Chondrocyte (in vitro differentiated cells): ENCODE results near the gene KCNAB1. TPM values are rescaled to one million over a fixed set of nuclear protein-coding genes. Genes with fewer than 3 reads are reported as not detected.
A peak's percentile ranks its signal among the peaks of the same experiment; 100 is the strongest.

Experiments used
- DNase-seq: peaks from one replicate; pipeline ENCODE4 v3.0.0; 2021; ENCODE audit warnings: mixed read lengths, low spot score
- H3K27ac Mint-ChIP-seq: one replicate; pipeline ENCODE4 v1.8.0; 2021; ENCODE audit warnings: mild to moderate bottlenecking, moderate library complexity, mixed read lengths; ENCODE audit not compliant: unreplicated experiment
- H3K27me3 Mint-ChIP-seq: 2 replicates; pipeline ENCODE4 v1.8.0; 2021; ENCODE audit warnings: low read depth, mixed read lengths
- H3K36me3 Mint-ChIP-seq: 2 replicates; pipeline ENCODE4 v1.8.0; 2021; ENCODE audit warnings: low read depth, mixed read lengths
- H3K4me1 Mint-ChIP-seq: 2 replicates; pipeline ENCODE4 v1.8.0; 2021; ENCODE audit warnings: low read depth, mild to moderate bottlenecking, mixed read lengths
- H3K4me3 Mint-ChIP-seq: one replicate; pipeline ENCODE4 v1.8.0; 2021; ENCODE audit warnings: mild to moderate bottlenecking, moderate library complexity, mixed read lengths; ENCODE audit not compliant: unreplicated experiment
- H3K9me3 Mint-ChIP-seq: 2 replicates; pipeline ENCODE4 v1.8.0; 2021; ENCODE audit warnings: low read depth, mixed read lengths
- total RNA-seq: library from RNA; stranded (reverse); gene quantifications from 3 replicates; pipeline ENCODE4 v1.2.1, GENCODE V29; 2021
- TF ChIP-seq, protein P1 (sequence below): fragments of 200-600 bp; sonication (generic); IDR thresholded peaks from 2 replicates; pipeline ENCODE4 v1.5.0; 2021; ENCODE audit warnings: antibody characterized with exemption, mild to moderate bottlenecking, moderate library complexity

The KCNAB1 gene
- total RNA-seq, 1 donor from 2014 or later: 3.4 TPM

DNA sequence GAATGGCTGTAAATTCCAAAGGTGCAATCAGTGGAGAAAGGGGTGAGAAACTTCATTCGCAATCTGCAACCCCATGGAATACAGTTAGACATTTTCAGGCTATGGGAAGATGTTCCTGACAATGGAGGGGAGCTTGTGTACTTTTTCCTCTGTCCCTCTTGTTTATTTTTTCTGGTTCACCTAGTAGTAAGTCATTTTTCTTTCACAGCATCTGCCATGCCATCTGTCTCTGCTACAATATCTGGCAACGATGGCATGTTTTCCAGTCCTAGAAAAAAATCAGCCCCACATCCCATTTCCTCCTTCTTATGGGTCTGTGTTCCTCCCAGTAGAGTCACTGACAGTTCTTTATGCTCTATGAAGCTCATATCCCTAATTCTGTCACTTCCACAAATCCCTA lies 358.5 kb downstream of the KCNAB1 start:
- Mint-ChIP-seq H3K4me3 (no peak overlapping the region), H3K27me3 (no peaks in the 10 kb centered on the region), H3K9me3 (no peaks in the 10 kb centered on the region), H3K4me1 (peaks cover 50% of the 10 kb centered on the region), H3K27ac (no peak overlapping the region), H3K36me3 (no peaks in the 10 kb centered on the region)
- DNase-seq: no peak
- TF ChIP-seq, protein P1, sequence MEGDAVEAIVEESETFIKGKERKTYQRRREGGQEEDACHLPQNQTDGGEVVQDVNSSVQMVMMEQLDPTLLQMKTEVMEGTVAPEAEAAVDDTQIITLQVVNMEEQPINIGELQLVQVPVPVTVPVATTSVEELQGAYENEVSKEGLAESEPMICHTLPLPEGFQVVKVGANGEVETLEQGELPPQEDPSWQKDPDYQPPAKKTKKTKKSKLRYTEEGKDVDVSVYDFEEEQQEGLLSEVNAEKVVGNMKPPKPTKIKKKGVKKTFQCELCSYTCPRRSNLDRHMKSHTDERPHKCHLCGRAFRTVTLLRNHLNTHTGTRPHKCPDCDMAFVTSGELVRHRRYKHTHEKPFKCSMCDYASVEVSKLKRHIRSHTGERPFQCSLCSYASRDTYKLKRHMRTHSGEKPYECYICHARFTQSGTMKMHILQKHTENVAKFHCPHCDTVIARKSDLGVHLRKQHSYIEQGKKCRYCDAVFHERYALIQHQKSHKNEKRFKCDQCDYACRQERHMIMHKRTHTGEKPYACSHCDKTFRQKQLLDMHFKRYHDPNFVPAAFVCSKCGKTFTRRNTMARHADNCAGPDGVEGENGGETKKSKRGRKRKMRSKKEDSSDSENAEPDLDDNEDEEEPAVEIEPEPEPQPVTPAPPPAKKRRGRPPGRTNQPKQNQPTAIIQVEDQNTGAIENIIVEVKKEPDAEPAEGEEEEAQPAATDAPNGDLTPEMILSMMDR: no peak

DNA sequence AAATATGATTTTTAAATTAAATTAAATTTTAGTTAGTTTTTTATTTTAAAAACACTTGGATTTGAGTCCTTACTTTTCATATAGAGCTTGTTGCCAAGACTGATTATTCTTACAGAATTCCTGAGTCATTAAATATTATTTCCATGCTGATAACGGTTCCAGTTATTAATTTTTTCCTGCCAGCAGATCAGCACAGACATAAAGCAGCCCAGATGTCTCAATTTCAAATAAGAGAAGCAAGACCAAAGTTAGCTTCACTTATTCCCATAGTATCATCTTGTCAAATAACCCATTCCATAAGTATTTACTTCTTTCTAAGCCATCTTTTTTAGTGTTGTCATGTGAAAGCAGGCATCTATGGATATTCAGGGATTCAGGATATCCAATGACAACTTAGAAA lies 359.2 kb downstream of the KCNAB1 start:
- Mint-ChIP-seq H3K27me3 (no peaks in the 10 kb centered on the region), H3K27ac (no peak overlapping the region), H3K36me3 (no peaks in the 10 kb centered on the region), H3K9me3 (no peaks in the 10 kb centered on the region), H3K4me1 (peaks cover 53% of the 10 kb centered on the region), H3K4me3 (no peak overlapping the region)
- TF ChIP-seq, protein P1: no peak
- DNase-seq: no peak

DNA sequence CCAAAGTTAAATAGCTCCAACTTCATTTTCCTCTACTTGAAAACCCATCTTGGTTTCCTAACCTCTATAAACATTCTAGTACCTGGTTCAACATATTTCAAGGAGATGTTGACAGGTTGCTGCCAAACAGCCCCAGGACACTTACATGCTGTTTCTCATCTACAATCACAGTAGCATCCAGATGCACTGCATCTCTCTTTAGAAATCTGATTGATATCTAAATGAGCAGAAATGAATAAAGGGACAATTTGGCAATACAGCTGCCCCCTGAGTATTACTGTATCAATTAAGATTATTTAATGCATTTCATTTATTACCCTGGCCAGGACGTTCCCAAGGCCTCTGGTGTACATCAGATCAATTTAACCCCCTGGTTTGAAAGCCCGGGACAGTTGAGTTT lies 360.6 kb downstream of the KCNAB1 start:
- Mint-ChIP-seq H3K27ac (no peak overlapping the region), H3K36me3 (no peaks in the 10 kb centered on the region), H3K9me3 (no peaks in the 10 kb centered on the region), H3K4me1 (peaks cover 53% of the 10 kb centered on the region), H3K27me3 (no peaks in the 10 kb centered on the region), H3K4me3 (no peak overlapping the region)
- no peak for DNase-seq
- TF ChIP-seq, protein P1: no peak

DNA sequence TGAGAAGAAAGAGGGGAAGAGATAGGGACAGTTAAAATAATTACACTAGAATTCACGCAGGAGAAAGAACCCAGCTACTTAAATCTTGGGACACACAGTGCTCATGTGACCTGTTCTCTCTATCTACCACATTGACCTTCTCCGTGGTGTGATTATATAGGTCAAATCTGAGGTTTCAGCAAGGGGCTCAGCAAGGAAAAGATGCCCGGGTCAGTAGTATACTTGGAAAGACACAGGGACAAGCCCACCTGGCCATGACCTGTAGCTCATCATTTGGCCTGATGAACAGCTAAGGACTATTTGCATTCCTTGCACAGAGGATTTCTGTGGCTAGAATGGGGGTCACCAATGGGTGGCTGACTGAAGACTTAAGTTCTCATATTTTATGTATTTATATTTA lies 362.6 kb downstream of the KCNAB1 start:
- Mint-ChIP-seq H3K4me1 (peaks cover 40% of the 10 kb centered on the region), H3K9me3 (no peaks in the 10 kb centered on the region), H3K36me3 (no peaks in the 10 kb centered on the region), H3K4me3 (no peak overlapping the region), H3K27me3 (no peaks in the 10 kb centered on the region), H3K27ac (peak overlapping the region; percentile 51)
- TF ChIP-seq, protein P1: no peak
- no peak for DNase-seq

DNA sequence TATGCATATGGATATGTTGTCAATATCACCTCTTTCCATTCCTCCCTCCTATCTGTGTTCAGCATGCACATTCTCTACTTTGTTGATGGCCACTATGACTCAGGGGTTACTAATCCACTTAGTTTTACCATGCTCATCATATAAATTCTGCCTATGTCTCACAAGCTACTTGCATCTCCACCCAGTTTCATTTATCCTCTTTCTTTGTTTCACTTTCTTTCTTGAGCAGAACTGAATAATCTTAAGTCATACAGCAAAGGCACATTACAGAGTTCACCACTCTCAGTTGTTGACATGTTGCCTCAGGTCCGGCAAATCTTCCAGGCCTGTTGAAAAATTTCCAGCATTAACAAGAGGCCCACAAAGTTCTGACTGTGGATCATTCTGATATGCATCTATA lies 363.0 kb downstream of the KCNAB1 start:
- H3K4me3 Mint-ChIP-seq: no peak overlapping the region
- TF ChIP-seq, protein P1: no peak
- H3K27ac Mint-ChIP-seq: peak overlapping the region; percentile 74
- H3K9me3 Mint-ChIP-seq: no peaks in the 10 kb centered on the region
- no peak for DNase-seq
- H3K4me1 Mint-ChIP-seq: peaks cover 40% of the 10 kb centered on the region
- no peaks in the 10 kb centered on the region for H3K36me3 Mint-ChIP-seq
- no peaks in the 10 kb centered on the region for H3K27me3 Mint-ChIP-seq
